ENCODE measurements around the gene PANK1. TPM values are rescaled to one million over a fixed set of nuclear protein-coding genes. Genes with fewer than 3 reads are reported as not detected.

PANK1 gene
- total RNA-seq, 4 donors from 2014 or later, result under 0.01 to 25.9 (median 2.6) TPM

- Histone ChIP-seq H3K9me3 (no peaks in the 10 kb centered on the region), H3K4me3 (no peak overlapping the region), H3K27ac (no peak overlapping the region), H3K4me1 (no peaks in the 10 kb centered on the region), H3K36me3 (no peaks in the 10 kb centered on the region), H3K27me3 (no peaks in the 10 kb centered on the region)
- no peak for DNase-seq
- no peak for TF ChIP-seq CTCF (IDR thresholded peaks at IDR 0.05)
- no peak for TF ChIP-seq POLR2A (IDR thresholded peaks at IDR 0.05)
- intact Hi-C loops (cut with DNase I; ENCODE audit: low total_unique reads), result no loop called here
These were observed 69.0 kb downstream of the PANK1 start for GRCh38 chr10:89576022-89576421.

- TF ChIP-seq POLR2A (IDR thresholded peaks at IDR 0.05) (no peak), CTCF (IDR thresholded peaks at IDR 0.05) (no peak)
- no peak overlapping the region for H3K4me3 ChIP-seq
- no peak for DNase-seq
- H3K36me3 ChIP-seq, result no peaks in the 10 kb centered on the region
- H3K9me3 ChIP-seq, result no peaks in the 10 kb centered on the region
- H3K27me3 ChIP-seq, result no peaks in the 10 kb centered on the region
- no peaks in the 10 kb centered on the region for H3K4me1 ChIP-seq
- H3K27ac ChIP-seq, result no peak overlapping the region
- intact Hi-C loops (cut with DNase I; ENCODE audit: low total_unique reads), result no loop called here
These were observed 70.0 kb downstream of the PANK1 start for GRCh38 chr10:89575031-89575430.

GRCh38 chr10:89574368-89574767 is 70.7 kb downstream of the PANK1 start:
- TF ChIP-seq CTCF (IDR thresholded peaks at IDR 0.05) (no peak), POLR2A (IDR thresholded peaks at IDR 0.05) (no peak)
- Histone ChIP-seq H3K4me3 (no peak overlapping the region), H3K27me3 (no peaks in the 10 kb centered on the region), H3K36me3 (no peaks in the 10 kb centered on the region), H3K9me3 (no peaks in the 10 kb centered on the region), H3K27ac (no peak overlapping the region), H3K4me1 (no peaks in the 10 kb centered on the region)
- intact Hi-C loops (cut with DNase I; ENCODE audit: low total_unique reads), result no loop called here
- DNase-seq, result no peak

- Histone ChIP-seq H3K4me3 (no peak overlapping the region), H3K4me1 (no peaks in the 10 kb centered on the region), H3K27ac (no peak overlapping the region), H3K36me3 (no peaks in the 10 kb centered on the region), H3K9me3 (no peaks in the 10 kb centered on the region), H3K27me3 (no peaks in the 10 kb centered on the region)
- TF ChIP-seq POLR2A (IDR thresholded peaks at IDR 0.05) (no peak), CTCF (IDR thresholded peaks at IDR 0.05) (no peak)
- no peak for DNase-seq
- intact Hi-C loops (cut with DNase I; ENCODE audit: low total_unique reads), result no loop called here
These were observed 77.3 kb downstream of the PANK1 start for GRCh38 chr10:89567576-89568245.

GRCh38 chr10:89566992-89567391 is 78.0 kb downstream of the PANK1 start:
- H3K4me3 ChIP-seq, result no peak overlapping the region
- no peaks in the 10 kb centered on the region for H3K27me3 ChIP-seq
- TF ChIP-seq CTCF (IDR thresholded peaks at IDR 0.05) (no peak), POLR2A (IDR thresholded peaks at IDR 0.05) (no peak)
- DNase-seq, result no peak
- no peaks in the 10 kb centered on the region for H3K36me3 ChIP-seq
- no peaks in the 10 kb centered on the region for H3K4me1 ChIP-seq
- H3K27ac ChIP-seq, result no peak overlapping the region
- no peaks in the 10 kb centered on the region for H3K9me3 ChIP-seq
- intact Hi-C loops (cut with DNase I; ENCODE audit: low total_unique reads), result no loop called here

Data from uterus (tissue), 4 donors.